GM12875 (cell line): ENCODE results near the gene IER5.

Experiments used
- H3K4me3 ChIP-seq: one replicate; pipeline ENCODE4 v1.5.1; 2011; ENCODE audit warnings: low read depth, low read length, control low read depth
- CTCF ChIP-seq: IDR thresholded peaks from 2 replicates; pipeline ENCODE4 v1.5.1; 2011; ENCODE audit warnings: low read depth, mild to moderate bottlenecking, control low read depth, inconsistent platforms, low read length, moderate library complexity, borderline replicate concordance; ENCODE audit not compliant: insufficient read depth

IER5 gene

GRCh38 chr1:181091309-181092040 lies 3.0 kb downstream of the IER5 start:
- H3K4me3 ChIP-seq, result peak overlapping the region; percentile 73

GRCh38 chr1:181092056-181092455 lies 3.6 kb downstream of the IER5 start:
- TF ChIP-seq CTCF, result no peak
- peak overlapping the region; percentile 73 for H3K4me3 ChIP-seq

More at GRCh38 chr1:181091309-181092040, 3.0 kb downstream of the IER5 start:
- TF ChIP-seq CTCF, result no peak

GRCh38 chr1:181092883-181093458 lies 4.5 kb downstream of the IER5 start:
- TF ChIP-seq CTCF, result no peak
- no peak overlapping the region for H3K4me3 ChIP-seq

- no peak for TF ChIP-seq CTCF
- H3K4me3 ChIP-seq, result no peak overlapping the region
Measured at GRCh38 chr1:181094416-181095212, 6.1 kb downstream of the IER5 start.

- TF ChIP-seq CTCF, result no peak
- H3K4me3 ChIP-seq, result no peak overlapping the region
Measured at GRCh38 chr1:181095260-181095659, 6.8 kb downstream of the IER5 start.

GRCh38 chr1:181095763-181096184 lies 7.3 kb downstream of the IER5 start:
- TF ChIP-seq CTCF, result no peak
- H3K4me3 ChIP-seq, result no peak overlapping the region

- H3K4me3 ChIP-seq, result no peak overlapping the region
- no peak for TF ChIP-seq CTCF
Measured at GRCh38 chr1:181097242-181097641, 8.7 kb downstream of the IER5 start.
